HCT116 (cell line): ENCODE data around the gene ZHX3.

Experiments
- ATF3 ChIP-seq: IDR thresholded peaks from 2 replicates; pipeline ENCODE4 v1.6.1; 2012
- CBX3 ChIP-seq: IDR thresholded peaks from 2 replicates; pipeline ENCODE4 v1.6.1; 2012; ENCODE audit warnings: low read depth
- CTCF ChIP-seq, 3 experiments: fragments of 200-600 bp in 1 of 3; sonication (generic) in 1 of 3; IDR thresholded peaks in 2 of 3; conservative IDR thresholded peaks in 1 of 3; 2 replicates each; pipeline ENCODE4 v1.5.1; 2012 to 2017; ENCODE audit warnings: low read depth in 2 of 3, low read length in 2 of 3, antibody characterized with exemption in 1 of 3, borderline replicate concordance in 1 of 3, control low read depth in 1 of 3, mild to moderate bottlenecking in 1 of 3, mixed read lengths in 1 of 3, mixed run types in 1 of 3, moderate library complexity in 1 of 3; ENCODE audit not compliant: insufficient read depth in 1 of 3
- EGR1 ChIP-seq: IDR thresholded peaks from 2 replicates; pipeline ENCODE4 v1.6.1; 2012; ENCODE audit warnings: low read depth
- EZH2phosphoT487 ChIP-seq: fragments of 200-600 bp; IDR thresholded peaks from 2 replicates; pipeline ENCODE4 v1.6.1; 2018; ENCODE audit warnings: antibody characterized with exemption, borderline replicate concordance
- MAX ChIP-seq: IDR thresholded peaks from 2 replicates; pipeline ENCODE4 v1.6.1; 2012
- POLR2A ChIP-seq: IDR thresholded peaks from 2 replicates; pipeline ENCODE4 v1.7.0; 2011; ENCODE audit warnings: borderline replicate concordance; ENCODE audit not compliant: insufficient read depth, insufficient read length; ENCODE audit errors: extremely low read depth
- RAD21 ChIP-seq: IDR thresholded peaks from 2 replicates; pipeline ENCODE4 v1.6.1; 2012; ENCODE audit warnings: low read depth, mild to moderate bottlenecking
- REST ChIP-seq: IDR thresholded peaks from 2 replicates; pipeline ENCODE4 v1.6.1; 2012; ENCODE audit warnings: low read depth
- SP1 ChIP-seq: IDR thresholded peaks from 2 replicates; pipeline ENCODE4 v1.6.1; 2012; ENCODE audit warnings: low read depth
- TCF7L2 ChIP-seq: IDR thresholded peaks from 2 replicates; pipeline ENCODE4 v1.7.0; 2011; ENCODE audit warnings: borderline replicate concordance, inconsistent platforms; ENCODE audit not compliant: insufficient read depth, insufficient read length; ENCODE audit errors: extremely low read depth
- YY1 ChIP-seq: IDR thresholded peaks from 2 replicates; pipeline ENCODE4 v1.6.1; 2011; ENCODE audit warnings: low read length, low read depth, moderate library complexity, mild to moderate bottlenecking; ENCODE audit not compliant: insufficient replicate concordance; ENCODE audit errors: extremely low read depth
- ZNF274 ChIP-seq: fragments of 200-500 bp; sonication (Bioruptor generic); IDR thresholded peaks from 2 replicates; pipeline ENCODE4 v1.6.1; 2014; ENCODE audit warnings: mild to moderate bottlenecking, low read depth, low read length, inconsistent platforms

GRCh38 chr20:41196653-41197225, 120.8 kb downstream of the ZHX3 start:
- TF ChIP-seq CTCF (IDR thresholded peaks at IDR 0.05 in 2 of 3, conservative IDR thresholded peaks at IDR 0.05 in 1 of 3; ENCODE audit: borderline replicate concordance in 1 of 3, insufficient read depth in 1 of 3, low read depth in 2 of 3, low read length in 2 of 3), result no peak
- TF ChIP-seq TCF7L2, result no peak
- TF ChIP-seq POLR2A, result no peak
- no peak for TF ChIP-seq REST
- TF ChIP-seq RAD21, result no peak
- no peak for TF ChIP-seq SP1
- TF ChIP-seq ZNF274, result no peak
- no peak for TF ChIP-seq EGR1
- no peak for TF ChIP-seq EZH2phosphoT487
- TF ChIP-seq MAX, result no peak
- TF ChIP-seq CBX3, result no peak
- no peak for TF ChIP-seq YY1
- no peak for TF ChIP-seq ATF3
